Effector memory CD4-positive, alpha-beta T cell (primary cell): Measurements from ENCODE around the gene SMOC1.

ENCODE experiments used
- DNase-seq, 3 donors: peaks; one replicate each; pipeline ENCODE4 v3.0.0-alpha.2; 2020
- H3K27ac ChIP-seq: 2 replicates; pipeline ENCODE4 v1.7.0; 2013; ENCODE audit warnings: mild to moderate bottlenecking, low read length, moderate library complexity; ENCODE audit not compliant: insufficient read depth, poor library complexity, severe bottlenecking
- H3K27me3 ChIP-seq: replicated peaks from 2 replicates; pipeline ENCODE4 v1.7.0; 2013; ENCODE audit warnings: mild to moderate bottlenecking, low read length; ENCODE audit not compliant: insufficient read depth, control insufficient read depth, poor library complexity, severe bottlenecking
- H3K36me3 ChIP-seq: 2 replicates; pipeline ENCODE4 v1.7.0; 2013; ENCODE audit warnings: mild to moderate bottlenecking, low read length, moderate library complexity; ENCODE audit not compliant: control insufficient read depth, insufficient read depth
- H3K4me1 ChIP-seq: 2 replicates; pipeline ENCODE4 v1.7.0; 2013; ENCODE audit warnings: low read length, mild to moderate bottlenecking; ENCODE audit not compliant: control insufficient read depth, insufficient read depth, poor library complexity, severe bottlenecking
- H3K4me3 ChIP-seq: 2 replicates; pipeline ENCODE4 v1.7.0; 2013; ENCODE audit warnings: low read length, low read depth, mild to moderate bottlenecking; ENCODE audit not compliant: insufficient read depth, poor library complexity, severe bottlenecking
- H3K9me3 ChIP-seq: 2 replicates; pipeline ENCODE4 v1.7.0; 2013; ENCODE audit warnings: mild to moderate bottlenecking, low read length, moderate library complexity; ENCODE audit not compliant: control insufficient read depth
- total RNA-seq, 3 donors: gene quantifications; one replicate each; lab custom pipeline; 2026; lab: John Stamatoyannopoulos, UW

The SMOC1 gene
- 0 reads per million in 3 donors for total RNA-seq

DNA sequence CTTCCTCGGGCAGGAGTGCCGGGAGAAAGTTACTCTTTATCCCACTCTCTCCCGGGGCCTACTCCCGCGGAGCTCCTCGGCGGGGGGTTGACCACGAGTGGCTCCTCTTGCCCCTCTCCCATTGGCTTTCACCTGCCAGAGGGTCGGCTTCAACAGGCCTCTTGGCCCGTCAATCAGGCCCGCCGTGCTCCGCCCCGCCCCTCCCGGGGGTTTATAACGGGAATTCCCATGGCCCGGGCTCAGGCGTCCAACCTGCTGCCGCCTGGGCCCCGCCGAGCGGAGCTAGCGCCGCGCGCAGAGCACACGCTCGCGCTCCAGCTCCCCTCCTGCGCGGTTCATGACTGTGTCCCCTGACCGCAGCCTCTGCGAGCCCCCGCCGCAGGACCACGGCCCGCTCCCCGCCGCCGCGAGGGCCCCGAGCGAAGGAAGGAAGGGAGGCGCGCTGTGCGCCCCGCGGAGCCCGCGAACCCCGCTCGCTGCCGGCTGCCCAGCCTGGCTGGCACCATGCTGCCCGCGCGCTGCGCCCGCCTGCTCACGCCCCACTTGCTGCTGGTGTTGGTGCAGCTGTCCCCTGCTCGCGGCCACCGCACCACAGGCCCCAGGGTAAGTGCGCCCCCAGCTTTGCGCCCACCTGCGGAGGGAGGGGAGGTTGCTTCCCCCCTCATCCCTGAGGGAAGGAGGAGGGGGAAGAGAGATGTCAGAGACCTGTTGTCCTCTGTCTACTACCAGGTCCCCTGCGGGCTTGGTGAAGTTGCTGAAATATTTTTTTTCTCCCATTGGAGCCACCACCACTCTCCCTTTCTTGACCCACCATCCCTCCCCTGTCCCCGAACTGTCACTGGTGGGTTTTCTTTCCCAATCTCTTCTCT, at the start of gene SMOC1:
Gene SMOC1 (plus strand): TSS at position 242 of the 869 bp plus-strand sequence. CDS start 263 bp downstream, at position 505.
- no peaks in the 10 kb centered on the region for H3K27me3 ChIP-seq
- no peak within 1 kb of the TSS for H3K4me3 ChIP-seq
- no peaks in the 10 kb centered on the region for H3K9me3 ChIP-seq
- DNase-seq: no peak
- H3K36me3 ChIP-seq: no peaks in the 10 kb centered on the region
- H3K4me1 ChIP-seq: peaks cover 3% of the 10 kb centered on the region
- no peak within 1 kb of the TSS for H3K27ac ChIP-seq

- Histone ChIP-seq H3K27ac (no peak overlapping the region), H3K4me1 (no peaks in the 10 kb centered on the region), H3K9me3 (no peaks in the 10 kb centered on the region), H3K27me3 (no peaks in the 10 kb centered on the region), H3K36me3 (no peaks in the 10 kb centered on the region), H3K4me3 (no peak overlapping the region)
- no peak for DNase-seq
Observed at GRCh38 chr14:69838881-69839416, 40.3 kb upstream of the SMOC1 start.

DNA sequence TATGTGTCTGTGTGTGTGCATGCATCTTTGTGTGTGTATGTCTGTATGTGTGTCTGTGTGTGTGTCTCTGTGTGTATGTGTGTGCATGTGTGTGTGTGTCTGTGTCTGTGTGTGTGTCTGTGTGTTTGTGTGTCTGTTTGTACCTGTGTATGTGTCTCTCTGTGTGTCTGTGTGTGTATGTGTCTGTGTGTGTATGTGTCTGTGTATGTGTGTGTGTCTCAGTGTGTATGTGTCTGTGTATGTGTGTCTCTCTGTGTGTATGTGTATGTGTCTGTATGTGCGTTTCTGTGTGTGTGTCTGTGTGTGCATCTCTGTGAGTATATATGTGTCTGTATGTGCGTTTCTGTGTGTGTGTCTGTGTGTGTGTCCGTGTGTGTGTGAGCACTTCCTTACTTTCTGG, 39.6 kb upstream of the SMOC1 start:
- DNase-seq: no peak
- Histone ChIP-seq H3K36me3 (no peaks in the 10 kb centered on the region), H3K4me1 (no peaks in the 10 kb centered on the region), H3K27ac (no peak overlapping the region), H3K4me3 (no peak overlapping the region), H3K27me3 (no peaks in the 10 kb centered on the region), H3K9me3 (no peaks in the 10 kb centered on the region)

DNA sequence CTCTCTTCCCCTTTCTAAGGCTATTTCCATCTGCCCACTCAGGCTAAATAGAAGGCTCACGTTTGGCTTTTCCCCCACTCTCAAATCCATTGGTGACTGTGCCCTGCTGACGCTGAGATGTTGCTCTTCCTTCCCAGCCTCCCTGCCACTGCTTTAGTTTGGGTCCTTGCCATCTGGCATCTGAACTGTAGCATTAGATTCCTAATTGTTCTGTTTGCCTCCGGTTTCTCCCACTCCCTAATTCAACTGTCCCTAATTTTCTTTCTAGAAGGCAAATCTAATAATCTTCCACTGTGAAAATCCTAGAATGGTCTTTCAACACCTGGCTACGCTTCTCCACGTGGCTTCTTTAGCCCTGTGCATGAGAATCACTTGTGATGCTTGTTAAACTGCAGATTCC, 37.6 kb upstream of the SMOC1 start:
- H3K27me3 ChIP-seq: no peaks in the 10 kb centered on the region
- DNase-seq: no peak
- H3K36me3 ChIP-seq: no peaks in the 10 kb centered on the region
- H3K9me3 ChIP-seq: no peaks in the 10 kb centered on the region
- H3K4me3 ChIP-seq: no peak overlapping the region
- H3K4me1 ChIP-seq: no peaks in the 10 kb centered on the region
- H3K27ac ChIP-seq: no peak overlapping the region

GRCh38 chr14:69842686-69843420, 36.4 kb upstream of the SMOC1 start:
- no peaks in the 10 kb centered on the region for H3K27me3 ChIP-seq
- H3K4me1 ChIP-seq: no peaks in the 10 kb centered on the region
- H3K4me3 ChIP-seq: no peak overlapping the region
- H3K27ac ChIP-seq: no peak overlapping the region
- DNase-seq: no peak
- no peaks in the 10 kb centered on the region for H3K9me3 ChIP-seq
- H3K36me3 ChIP-seq: no peaks in the 10 kb centered on the region

- no peak overlapping the region for H3K27ac ChIP-seq
- H3K4me1 ChIP-seq: no peaks in the 10 kb centered on the region
- DNase-seq: no peak
- no peaks in the 10 kb centered on the region for H3K9me3 ChIP-seq
- H3K4me3 ChIP-seq: no peak overlapping the region
- H3K36me3 ChIP-seq: no peaks in the 10 kb centered on the region
- H3K27me3 ChIP-seq: no peaks in the 10 kb centered on the region
Observed at GRCh38 chr14:69844171-69844570, 35.0 kb upstream of the SMOC1 start.

GRCh38 chr14:69845050-69845581, 34.1 kb upstream of the SMOC1 start:
- Histone ChIP-seq H3K4me3 (no peak overlapping the region), H3K4me1 (no peaks in the 10 kb centered on the region), H3K36me3 (no peaks in the 10 kb centered on the region), H3K27ac (no peak overlapping the region), H3K9me3 (no peaks in the 10 kb centered on the region), H3K27me3 (no peaks in the 10 kb centered on the region)
- DNase-seq: no peak

DNA sequence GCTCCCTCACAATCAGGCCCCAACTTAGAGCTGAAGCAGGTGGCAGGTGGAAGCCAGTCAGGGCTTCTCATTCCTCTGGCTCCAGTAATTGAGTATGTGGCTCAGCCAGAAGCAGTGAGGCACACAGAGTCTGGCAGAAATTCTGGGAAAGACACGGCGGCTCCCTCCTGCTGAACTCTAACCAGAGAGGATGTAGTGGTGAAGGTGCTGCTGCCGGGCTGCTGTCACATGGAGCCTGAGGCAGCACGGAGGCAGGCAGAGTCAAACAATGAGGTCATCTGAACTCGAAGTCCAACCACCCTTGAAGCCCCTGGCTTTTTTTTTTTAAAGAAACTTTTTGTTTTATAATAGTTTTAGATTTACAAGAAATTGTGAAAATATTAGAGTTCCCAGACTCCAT, 33.4 kb upstream of the SMOC1 start:
- H3K27me3 ChIP-seq: peaks cover under 1% of the 10 kb centered on the region
- no peaks in the 10 kb centered on the region for H3K9me3 ChIP-seq
- H3K4me1 ChIP-seq: no peaks in the 10 kb centered on the region
- H3K27ac ChIP-seq: no peak overlapping the region
- DNase-seq: no peak
- H3K4me3 ChIP-seq: no peak overlapping the region
- no peaks in the 10 kb centered on the region for H3K36me3 ChIP-seq

DNA sequence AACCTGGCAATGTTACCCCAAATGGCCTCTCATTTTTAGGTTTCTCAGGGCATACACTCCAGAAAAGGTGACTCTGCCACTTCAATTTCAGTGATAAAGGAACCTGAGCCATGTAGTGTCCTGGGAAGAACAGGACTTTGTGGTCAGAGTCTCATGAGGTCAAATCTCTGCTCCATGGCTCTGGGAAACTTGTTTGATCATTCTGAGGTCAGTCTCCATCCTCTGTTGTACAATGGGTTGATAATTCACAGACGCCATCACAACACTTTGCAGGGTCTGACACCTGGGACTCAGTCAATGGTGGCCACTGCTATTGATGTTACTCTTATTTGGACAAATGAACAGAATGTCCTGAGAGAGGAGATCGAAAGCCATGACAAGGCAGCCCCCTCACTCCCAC, 31.1 kb upstream of the SMOC1 start:
- no peak for DNase-seq
- Histone ChIP-seq H3K27me3 (peaks cover 5% of the 10 kb centered on the region), H3K36me3 (no peaks in the 10 kb centered on the region), H3K4me3 (no peak overlapping the region), H3K4me1 (no peaks in the 10 kb centered on the region), H3K27ac (no peak overlapping the region), H3K9me3 (no peaks in the 10 kb centered on the region)
